HUES6 (cell line): Measurements from ENCODE around the gene ABCB4.

Experiments
- H3K27ac ChIP-seq: 2 replicates; pipeline ENCODE4 v1.7.0; 2013; ENCODE audit warnings: low read depth, mild to moderate bottlenecking, low read length, inconsistent platforms
- H3K27me3 ChIP-seq: 2 replicates; pipeline ENCODE4 v1.6.1; 2013; ENCODE audit warnings: low read length; ENCODE audit not compliant: control insufficient read depth, insufficient read depth
- H3K36me3 ChIP-seq: 2 replicates; pipeline ENCODE4 v1.6.1; 2013; ENCODE audit warnings: low read length; ENCODE audit not compliant: control insufficient read depth, insufficient read depth
- H3K4me1 ChIP-seq: 2 replicates; pipeline ENCODE4 v1.6.1; 2013; ENCODE audit warnings: low read length; ENCODE audit not compliant: control insufficient read depth, insufficient read depth
- H3K4me3 ChIP-seq: 2 replicates; pipeline ENCODE4 v1.5.1; 2013; ENCODE audit warnings: low read depth, low read length
- H3K9ac ChIP-seq: one replicate; pipeline ENCODE4 v1.6.1; 2013; ENCODE audit warnings: mild to moderate bottlenecking, low read length
- H3K9me3 ChIP-seq: 2 replicates; pipeline ENCODE4 v1.6.1; 2013; ENCODE audit warnings: low read depth, low read length; ENCODE audit not compliant: control insufficient read depth, insufficient read depth

The ABCB4 gene

GRCh38 chr7:87505557-87506245 lies 30.2 kb upstream of the ABCB4 start:
- no peaks in the 10 kb centered on the region for H3K9me3 ChIP-seq
- H3K4me3 ChIP-seq = no peak overlapping the region
- no peak overlapping the region for H3K9ac ChIP-seq
- no peaks in the 10 kb centered on the region for H3K4me1 ChIP-seq
- no peaks in the 10 kb centered on the region for H3K27me3 ChIP-seq
- H3K27ac ChIP-seq = no peak overlapping the region
- no peaks in the 10 kb centered on the region for H3K36me3 ChIP-seq

- no peaks in the 10 kb centered on the region for H3K27me3 ChIP-seq
- H3K27ac ChIP-seq = no peak overlapping the region
- H3K9ac ChIP-seq = no peak overlapping the region
- H3K4me3 ChIP-seq = no peak overlapping the region
- no peaks in the 10 kb centered on the region for H3K4me1 ChIP-seq
- H3K36me3 ChIP-seq = no peaks in the 10 kb centered on the region
- no peaks in the 10 kb centered on the region for H3K9me3 ChIP-seq
Measured at GRCh38 chr7:87505122-87505521, 29.6 kb upstream of the ABCB4 start.

GRCh38 chr7:87499494-87499893 lies 24.0 kb upstream of the ABCB4 start:
- Histone ChIP-seq H3K9me3 (no peaks in the 10 kb centered on the region), H3K9ac (no peak overlapping the region), H3K4me1 (no peaks in the 10 kb centered on the region), H3K36me3 (no peaks in the 10 kb centered on the region), H3K4me3 (no peak overlapping the region), H3K27me3 (no peaks in the 10 kb centered on the region), H3K27ac (no peak overlapping the region)

- Histone ChIP-seq H3K9ac (no peak overlapping the region), H3K9me3 (no peaks in the 10 kb centered on the region), H3K36me3 (no peaks in the 10 kb centered on the region), H3K27me3 (no peaks in the 10 kb centered on the region), H3K4me3 (no peak overlapping the region), H3K27ac (no peak overlapping the region), H3K4me1 (no peaks in the 10 kb centered on the region)
Measured at GRCh38 chr7:87498893-87499292, 23.4 kb upstream of the ABCB4 start.

GRCh38 chr7:87497482-87497881 lies 22.0 kb upstream of the ABCB4 start:
- Histone ChIP-seq H3K9ac (no peak overlapping the region), H3K27ac (no peak overlapping the region), H3K36me3 (no peaks in the 10 kb centered on the region), H3K4me3 (no peak overlapping the region), H3K27me3 (no peaks in the 10 kb centered on the region), H3K4me1 (no peaks in the 10 kb centered on the region), H3K9me3 (no peaks in the 10 kb centered on the region)

GRCh38 chr7:87495366-87495765 lies 19.9 kb upstream of the ABCB4 start:
- no peaks in the 10 kb centered on the region for H3K9me3 ChIP-seq
- no peaks in the 10 kb centered on the region for H3K36me3 ChIP-seq
- no peak overlapping the region for H3K9ac ChIP-seq
- H3K27me3 ChIP-seq = no peaks in the 10 kb centered on the region
- H3K4me1 ChIP-seq = no peaks in the 10 kb centered on the region
- H3K27ac ChIP-seq = no peak overlapping the region
- no peak overlapping the region for H3K4me3 ChIP-seq

GRCh38 chr7:87494454-87494853 lies 19.0 kb upstream of the ABCB4 start:
- H3K27me3 ChIP-seq = no peaks in the 10 kb centered on the region
- no peak overlapping the region for H3K9ac ChIP-seq

GRCh38 chr7:87483131-87483530 lies 7.7 kb upstream of the ABCB4 start:
- no peaks in the 10 kb centered on the region for H3K36me3 ChIP-seq
- no peak overlapping the region for H3K9ac ChIP-seq

More at GRCh38 chr7:87494454-87494853, 19.0 kb upstream of the ABCB4 start:
- no peak overlapping the region for H3K27ac ChIP-seq
- H3K4me1 ChIP-seq = no peaks in the 10 kb centered on the region
- H3K36me3 ChIP-seq = no peaks in the 10 kb centered on the region
- no peak overlapping the region for H3K4me3 ChIP-seq
- no peaks in the 10 kb centered on the region for H3K9me3 ChIP-seq

GRCh38 chr7:87482115-87482514 lies 6.6 kb upstream of the ABCB4 start:
- no peaks in the 10 kb centered on the region for H3K9me3 ChIP-seq
- no peaks in the 10 kb centered on the region for H3K4me1 ChIP-seq
- H3K27me3 ChIP-seq = peaks cover 8% of the 10 kb centered on the region
- no peak overlapping the region for H3K27ac ChIP-seq
- H3K9ac ChIP-seq = no peak overlapping the region
- no peaks in the 10 kb centered on the region for H3K36me3 ChIP-seq
- H3K4me3 ChIP-seq = no peak overlapping the region

More at GRCh38 chr7:87483131-87483530, 7.7 kb upstream of the ABCB4 start:
- Histone ChIP-seq H3K4me3 (no peak overlapping the region), H3K4me1 (no peaks in the 10 kb centered on the region), H3K27ac (no peak overlapping the region), H3K27me3 (no peaks in the 10 kb centered on the region), H3K9me3 (no peaks in the 10 kb centered on the region)

- Histone ChIP-seq H3K27me3 (peaks cover 24% of the 10 kb centered on the region), H3K4me3 (no peak overlapping the region), H3K36me3 (no peaks in the 10 kb centered on the region), H3K9ac (no peak overlapping the region), H3K9me3 (no peaks in the 10 kb centered on the region), H3K27ac (no peak overlapping the region), H3K4me1 (peaks cover 4% of the 10 kb centered on the region; the same call in 1 of the 2 replicates)
Measured at GRCh38 chr7:87480386-87480785, 4.9 kb upstream of the ABCB4 start.

GRCh38 chr7:87479951-87480350 lies 4.5 kb upstream of the ABCB4 start:
- Histone ChIP-seq H3K27ac (no peak overlapping the region), H3K4me1 (peaks cover 5% of the 10 kb centered on the region), H3K9ac (no peak overlapping the region), H3K9me3 (no peaks in the 10 kb centered on the region), H3K36me3 (no peaks in the 10 kb centered on the region), H3K27me3 (peaks cover 28% of the 10 kb centered on the region), H3K4me3 (no peak overlapping the region)
